Inferior parietal cortex (tissue), 1 donor: ENCODE data around the gene IL10.
A peak's percentile ranks its signal among the peaks of the same experiment; 100 is the strongest.
"Not testable (repeated sequence)": the region's sequence is repeated elsewhere in the genome, so short reads cannot be mapped to it uniquely, and the experiment has no call there.

Source experiments
- DNase-seq: peaks from one replicate; pipeline ENCODE4 v3.0.0-alpha.2; 2016; ENCODE audit errors: extremely low spot score

IL10 gene

DNA sequence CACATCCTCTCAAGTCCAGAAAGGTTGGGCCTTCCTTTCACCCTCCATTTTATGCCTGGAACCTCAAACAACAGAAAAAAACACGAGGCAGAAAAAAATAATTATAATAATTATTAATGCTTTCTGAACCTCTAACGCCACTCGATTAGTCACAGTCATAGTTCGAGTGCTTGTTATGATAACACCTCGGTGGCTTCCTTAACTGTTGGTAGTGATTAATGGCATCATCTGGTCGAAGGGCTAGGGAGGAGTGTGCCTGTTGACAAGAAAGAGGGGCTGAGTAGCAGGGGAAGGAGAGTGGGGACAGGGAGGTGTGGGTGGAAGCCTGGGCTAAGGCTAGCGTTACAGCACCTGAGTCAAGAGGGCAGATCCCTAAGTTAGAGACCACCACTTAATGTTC, 21.3 kb upstream of the IL10 start:
- no peak for DNase-seq

DNA sequence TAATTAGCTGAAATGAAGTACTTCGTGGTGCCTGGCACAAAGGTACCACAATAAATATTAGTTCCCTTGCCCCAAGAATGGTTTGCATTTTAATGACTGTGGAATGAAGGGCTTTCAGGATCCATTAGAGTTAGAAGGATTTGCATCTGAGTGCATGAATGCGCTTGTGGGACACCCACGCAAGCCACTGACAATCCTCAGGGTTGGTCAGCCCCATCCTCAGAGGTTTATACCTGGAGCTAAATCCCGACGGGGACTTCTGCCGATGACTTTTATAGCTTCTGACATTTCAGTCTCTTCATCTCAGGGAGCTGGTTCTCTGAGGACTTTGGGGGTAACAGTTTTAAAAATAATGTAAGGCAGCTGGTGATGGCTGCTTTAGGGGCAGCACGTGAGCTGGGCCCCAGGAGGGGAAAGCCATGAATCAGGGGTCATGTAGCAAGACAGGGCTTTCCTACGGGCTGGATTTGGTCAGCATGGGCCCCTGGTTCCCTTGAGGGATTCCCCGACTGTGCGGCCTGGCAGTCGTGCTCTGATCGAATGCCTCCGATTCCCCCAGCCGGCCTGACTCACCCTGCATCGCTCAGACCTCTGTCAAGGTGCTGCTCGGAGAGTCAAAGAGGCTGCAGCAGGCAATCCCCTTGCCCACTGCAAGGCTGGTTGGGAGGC, 20.8 kb upstream of the IL10 start:
- DNase-seq, result no peak

DNA sequence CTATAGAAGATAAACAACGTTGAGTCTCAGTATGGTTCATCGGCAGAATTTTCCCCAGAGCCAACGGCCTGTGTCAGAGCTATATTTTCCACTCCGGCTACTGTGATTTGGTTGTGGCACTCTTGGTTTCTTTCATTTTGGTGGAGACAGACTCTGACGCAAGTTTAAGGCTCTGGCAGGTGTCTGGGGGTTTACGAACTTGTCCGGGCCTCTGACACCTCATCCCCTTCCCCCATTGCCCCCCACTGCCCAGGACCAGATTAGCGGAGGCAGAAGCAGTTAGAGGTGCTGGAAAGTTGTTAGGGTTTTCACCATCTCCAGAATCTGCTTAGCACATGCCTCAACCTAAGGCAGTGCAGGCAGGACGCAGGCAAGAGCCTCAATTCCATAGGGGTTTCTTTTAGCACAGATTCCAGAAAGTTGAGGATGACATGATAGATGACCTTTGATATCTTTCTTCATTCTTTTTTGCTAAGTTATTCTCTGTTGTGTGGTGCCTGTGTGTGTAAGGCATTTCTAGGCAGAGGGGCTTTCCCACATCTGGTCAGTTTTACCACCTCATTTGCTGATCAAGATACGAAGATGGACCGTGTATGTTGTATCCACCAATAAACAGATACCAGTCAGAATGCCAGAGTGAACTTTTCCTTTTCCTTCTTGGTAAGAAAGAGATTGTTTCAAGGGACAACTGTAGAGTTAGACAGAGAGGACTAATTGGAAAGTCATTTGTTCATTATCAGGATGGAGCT, 18.4 kb upstream of the IL10 start:
- no peak for DNase-seq

DNA sequence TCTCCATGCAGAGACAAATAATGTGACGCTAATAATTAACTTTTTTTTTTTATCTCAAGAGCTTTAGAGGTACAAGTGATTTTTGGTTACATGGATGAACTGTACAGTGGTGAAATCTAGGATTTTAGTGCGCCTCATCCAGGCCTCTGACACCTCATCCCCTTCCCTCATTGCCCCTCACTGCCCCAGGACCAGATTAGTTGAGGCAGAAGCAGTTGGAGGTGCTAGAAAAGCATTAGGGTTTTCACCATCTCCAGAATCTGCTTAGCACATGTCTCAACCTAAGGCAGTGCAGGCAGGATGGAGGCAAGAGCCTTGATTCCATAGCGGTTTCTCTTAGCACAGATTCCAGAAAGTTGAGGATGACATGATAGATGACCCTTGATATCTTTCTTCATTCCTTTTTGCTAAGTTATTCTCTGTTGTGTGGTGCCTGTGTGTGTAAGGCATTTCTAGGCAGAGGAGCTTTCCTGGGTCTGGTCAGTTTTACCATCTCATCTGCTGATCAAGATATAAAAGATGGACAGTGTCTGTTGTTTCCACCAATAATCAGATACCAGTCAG, 16.3 kb upstream of the IL10 start:
- no peak for DNase-seq

DNA sequence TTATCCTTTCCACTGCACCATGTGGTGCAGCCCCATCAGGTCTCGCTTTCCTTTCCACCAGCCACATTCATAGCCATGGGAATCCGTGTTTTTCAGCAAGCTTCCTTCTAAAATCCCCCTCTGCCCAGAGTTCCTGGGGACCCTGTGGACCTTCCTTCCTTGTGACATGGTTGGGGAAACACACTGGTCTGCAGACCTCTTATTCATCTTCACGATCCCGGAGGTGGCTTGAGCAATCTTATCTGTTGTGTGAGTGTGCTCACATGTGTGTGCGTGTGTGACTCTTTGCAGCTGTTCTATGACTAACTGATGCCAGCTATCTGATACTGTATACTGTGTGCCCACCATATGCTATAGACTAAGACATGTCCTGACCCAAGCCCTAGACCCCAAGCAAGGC, 15.6 kb upstream of the IL10 start:
- DNase-seq, result no peak

DNA sequence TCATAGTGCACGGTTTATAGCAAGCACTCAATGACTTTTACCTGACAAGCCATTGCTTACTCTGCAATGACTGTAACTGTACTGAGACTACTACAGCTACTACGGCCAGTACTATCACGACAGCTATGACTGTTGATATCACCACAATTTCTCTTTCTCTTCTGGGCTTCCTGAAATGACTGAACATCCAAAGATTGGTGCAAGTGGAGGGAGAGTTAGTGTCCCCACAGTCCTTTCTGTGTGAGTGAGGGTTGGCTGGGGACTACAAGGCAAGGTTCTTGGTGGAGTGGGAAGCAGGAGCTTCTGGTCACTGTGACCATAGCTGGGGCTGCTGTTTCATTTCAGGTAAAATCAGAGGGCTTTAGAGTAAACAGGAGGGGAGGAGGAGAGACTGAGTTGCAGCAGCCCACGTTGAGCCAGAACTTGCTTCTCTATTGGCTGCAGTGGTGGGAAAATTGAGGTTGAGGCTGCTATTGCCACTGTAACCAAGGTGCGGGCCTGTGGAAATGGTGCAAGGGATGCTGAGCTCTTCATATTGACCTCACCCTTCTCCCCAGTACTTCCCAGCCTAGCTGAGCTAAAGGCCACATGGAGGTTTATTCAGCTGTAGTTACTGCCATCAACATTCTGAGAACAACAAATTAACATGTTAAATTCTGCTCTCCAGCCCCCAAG, 14.1 kb upstream of the IL10 start:
- DNase-seq, result no peak

DNA sequence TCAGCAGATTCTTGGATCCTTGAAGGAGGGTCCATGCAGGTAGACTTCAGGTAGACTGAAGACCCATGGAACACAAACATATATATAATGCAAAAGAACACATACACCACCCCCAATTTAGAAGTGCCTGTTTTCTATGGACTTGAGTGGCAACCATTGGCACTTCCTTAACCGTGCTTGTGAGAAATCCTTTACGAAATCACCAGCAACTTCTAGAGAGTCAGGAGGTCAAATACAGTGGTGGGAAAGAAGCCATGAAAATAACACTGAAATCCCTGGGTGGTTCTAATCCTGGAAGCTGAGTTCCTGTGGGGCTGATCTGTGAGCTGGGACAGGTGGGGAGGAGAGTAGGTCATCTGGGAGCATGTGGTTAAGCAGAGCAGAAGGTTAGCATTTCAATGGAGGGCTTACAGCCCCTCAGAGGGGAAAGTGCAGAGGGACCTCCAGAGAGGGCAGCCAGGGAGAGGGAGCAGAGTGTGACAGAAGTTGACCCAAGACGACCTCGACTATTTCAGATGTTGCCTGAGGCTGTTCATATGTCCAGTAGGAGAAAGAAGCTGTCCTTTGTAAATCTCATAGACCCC, 13.0 kb upstream of the IL10 start:
- DNase-seq, result no peak

DNA sequence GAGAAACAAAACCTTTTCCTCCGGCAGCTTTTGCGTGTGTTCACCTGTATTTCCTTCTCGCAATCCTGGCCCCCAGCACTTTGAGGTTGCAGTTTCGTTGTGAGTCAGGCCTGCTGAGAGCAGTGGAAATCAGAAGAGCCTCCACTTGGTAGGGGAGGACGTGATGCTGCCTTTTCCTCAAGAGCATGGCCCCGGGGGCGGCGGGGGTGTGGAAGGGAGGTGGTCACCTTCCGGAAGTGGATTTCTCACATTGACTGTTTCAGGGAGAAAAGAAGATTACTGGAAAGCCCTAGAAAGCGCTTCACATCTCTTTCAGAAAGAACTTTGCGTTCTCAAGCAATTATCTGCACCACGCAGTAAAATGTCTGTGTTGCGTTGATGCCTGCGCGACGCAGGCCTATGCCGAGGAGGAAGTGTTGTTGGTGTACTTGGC, 12.2 kb upstream of the IL10 start:
- no peak for DNase-seq

DNA sequence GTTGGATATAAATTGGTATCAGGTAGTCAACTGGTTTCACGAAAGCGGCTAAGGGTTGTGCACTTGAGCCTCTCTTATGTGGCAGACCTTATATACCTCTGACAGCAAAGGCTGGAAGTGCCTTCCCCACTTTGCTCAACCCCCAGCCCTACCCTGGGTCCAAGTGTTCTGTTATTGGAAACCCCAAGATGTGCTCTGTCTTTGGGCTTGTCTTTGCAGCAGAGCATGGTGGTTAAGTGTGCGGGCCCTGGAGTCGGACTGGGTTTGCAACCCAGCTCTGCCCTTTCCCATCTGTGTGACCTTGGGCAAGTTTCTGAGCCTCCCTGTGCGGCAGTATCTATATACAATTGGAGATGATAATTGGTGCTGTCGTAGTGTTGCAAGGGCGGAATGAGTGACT, 11.2 kb upstream of the IL10 start:
- no peak for DNase-seq

DNA sequence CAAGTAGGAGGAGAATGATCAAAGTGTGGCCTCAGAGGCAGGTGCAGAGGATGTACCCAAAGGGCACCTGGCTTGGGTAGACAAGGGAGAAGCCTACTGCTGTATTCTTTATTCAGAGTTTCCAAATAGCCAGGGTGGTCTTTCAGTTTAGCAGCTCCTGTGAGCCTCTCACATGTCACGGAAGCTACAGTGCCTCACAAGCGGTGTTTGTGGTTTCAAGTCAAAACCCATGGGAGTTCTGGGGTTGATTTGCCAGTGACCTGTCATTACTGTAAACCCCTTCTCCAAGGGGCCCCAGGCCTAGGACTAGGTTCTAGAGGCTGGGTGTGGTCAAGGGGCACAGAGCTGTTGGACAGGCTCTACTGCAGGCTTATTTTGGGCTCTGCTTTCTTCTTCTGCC, 10.2 kb upstream of the IL10 start:
- no peak for DNase-seq

DNA sequence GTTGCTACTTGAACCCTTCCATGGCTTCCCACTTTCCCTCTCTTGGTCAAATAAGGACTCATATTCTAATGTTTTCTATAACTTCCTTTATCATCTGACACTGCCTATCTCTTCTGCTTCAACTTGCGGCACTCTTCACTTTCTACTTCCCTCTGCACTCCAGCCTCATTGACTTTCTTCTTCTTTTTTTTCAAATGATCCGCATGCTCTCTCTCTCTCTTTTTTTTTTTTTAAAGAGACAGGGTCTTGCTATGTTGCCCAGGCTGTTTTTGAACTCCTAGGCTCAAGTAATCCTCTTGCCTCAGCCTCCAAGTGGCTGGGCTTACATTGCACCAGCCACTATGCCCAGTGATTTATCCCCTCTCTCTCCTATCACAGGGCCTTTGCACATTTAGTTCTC, 7.3 kb upstream of the IL10 start:
- DNase-seq, result no peak

DNA sequence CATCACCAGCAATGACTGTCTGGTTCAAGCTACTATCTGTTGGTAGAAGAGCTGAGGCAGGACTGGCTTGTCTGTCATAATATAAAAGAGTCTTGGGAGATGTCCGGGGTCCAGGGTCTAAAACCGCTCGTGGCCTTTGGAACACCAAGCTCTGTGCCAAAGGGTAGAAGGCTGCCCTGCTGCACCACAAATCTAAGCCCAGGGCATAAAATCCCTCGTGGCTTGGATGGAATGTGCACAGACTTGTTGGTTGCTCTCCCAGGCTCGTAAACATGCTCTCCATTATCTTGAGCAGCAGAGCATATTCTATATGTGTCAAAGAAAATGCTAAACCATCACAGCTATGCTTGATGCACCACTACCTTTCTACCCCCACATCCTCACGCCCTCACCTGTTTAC, 6.6 kb upstream of the IL10 start:
- not testable (repeated sequence) for DNase-seq

DNA sequence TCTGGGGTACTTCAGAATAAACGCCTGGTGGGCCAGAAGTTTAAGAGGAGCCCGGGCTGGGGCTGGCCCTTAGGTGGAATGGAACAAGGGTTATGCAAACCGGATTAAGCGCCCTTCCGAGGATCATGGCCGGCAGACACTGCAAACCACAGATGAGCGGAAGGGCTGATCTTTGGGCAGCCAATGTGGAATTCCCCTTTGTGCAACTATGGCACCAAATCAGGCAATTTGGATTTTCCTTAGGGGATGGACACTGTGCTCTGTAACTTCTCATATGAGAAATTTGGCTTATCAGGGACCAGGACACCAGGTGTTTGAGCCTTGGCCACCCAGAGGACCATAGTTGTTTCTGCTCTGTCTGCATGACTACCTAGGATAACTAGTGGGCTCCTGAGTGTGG, 5.7 kb upstream of the IL10 start:
- DNase-seq, result no peak

DNA sequence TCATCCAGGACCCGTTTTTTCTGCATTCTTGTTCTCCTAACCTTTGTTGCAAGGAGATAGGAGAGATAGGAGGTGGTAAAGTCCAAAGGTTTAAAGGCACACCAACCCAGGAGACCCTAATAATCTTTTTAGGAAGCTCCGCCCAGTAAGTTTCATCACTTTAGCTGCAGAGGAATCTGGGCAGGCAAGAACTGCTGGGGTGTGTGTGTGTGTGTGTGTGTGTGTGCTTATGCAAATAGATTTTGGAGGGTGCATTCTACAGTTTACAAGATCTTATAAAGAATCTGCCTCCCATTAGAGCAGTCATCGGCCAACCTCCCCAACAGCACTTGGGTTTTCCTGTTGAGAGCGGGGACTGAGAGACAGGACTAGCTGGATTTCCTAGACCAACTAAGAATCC, 3.9 kb upstream of the IL10 start:
- DNase-seq, result no peak

DNA sequence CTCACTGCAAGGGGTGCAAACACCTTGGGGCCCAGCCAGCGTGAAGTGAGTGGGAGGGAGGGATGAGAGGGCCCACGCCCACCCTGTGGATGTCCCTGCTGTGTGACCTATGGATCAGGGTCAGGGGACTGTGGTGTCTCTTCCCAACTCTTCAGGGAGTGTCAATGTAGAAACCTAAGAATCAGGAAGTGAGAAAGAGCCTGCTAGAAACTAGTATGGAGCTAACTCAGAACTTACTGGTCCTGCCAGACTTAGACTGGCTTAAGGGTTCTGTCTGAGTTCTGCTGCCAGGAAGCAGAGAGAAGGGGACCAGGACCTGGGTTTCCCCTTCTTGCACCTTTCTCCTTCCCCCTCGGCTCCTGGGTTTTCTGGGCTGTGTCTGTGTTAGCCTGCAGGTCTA, 1.8 kb upstream of the IL10 start:
- DNase-seq, result no peak

DNA sequence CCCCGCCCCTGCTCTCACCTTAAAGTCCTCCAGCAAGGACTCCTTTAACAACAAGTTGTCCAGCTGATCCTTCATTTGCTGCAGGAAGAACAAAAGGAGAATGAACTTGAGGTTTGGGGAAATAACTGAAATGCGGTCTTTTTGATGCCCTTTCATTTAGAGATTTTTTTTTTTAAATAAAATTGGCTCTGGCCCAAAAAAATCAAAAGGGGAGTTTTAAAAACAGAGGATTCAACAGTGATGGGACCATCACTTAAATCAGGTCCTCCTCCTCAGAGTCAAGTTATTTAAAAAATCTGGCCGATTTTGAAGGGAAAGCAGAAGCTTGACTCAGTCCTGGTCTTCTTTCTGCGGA, 979 bp downstream of the IL10 start:
- no peak for DNase-seq

DNA sequence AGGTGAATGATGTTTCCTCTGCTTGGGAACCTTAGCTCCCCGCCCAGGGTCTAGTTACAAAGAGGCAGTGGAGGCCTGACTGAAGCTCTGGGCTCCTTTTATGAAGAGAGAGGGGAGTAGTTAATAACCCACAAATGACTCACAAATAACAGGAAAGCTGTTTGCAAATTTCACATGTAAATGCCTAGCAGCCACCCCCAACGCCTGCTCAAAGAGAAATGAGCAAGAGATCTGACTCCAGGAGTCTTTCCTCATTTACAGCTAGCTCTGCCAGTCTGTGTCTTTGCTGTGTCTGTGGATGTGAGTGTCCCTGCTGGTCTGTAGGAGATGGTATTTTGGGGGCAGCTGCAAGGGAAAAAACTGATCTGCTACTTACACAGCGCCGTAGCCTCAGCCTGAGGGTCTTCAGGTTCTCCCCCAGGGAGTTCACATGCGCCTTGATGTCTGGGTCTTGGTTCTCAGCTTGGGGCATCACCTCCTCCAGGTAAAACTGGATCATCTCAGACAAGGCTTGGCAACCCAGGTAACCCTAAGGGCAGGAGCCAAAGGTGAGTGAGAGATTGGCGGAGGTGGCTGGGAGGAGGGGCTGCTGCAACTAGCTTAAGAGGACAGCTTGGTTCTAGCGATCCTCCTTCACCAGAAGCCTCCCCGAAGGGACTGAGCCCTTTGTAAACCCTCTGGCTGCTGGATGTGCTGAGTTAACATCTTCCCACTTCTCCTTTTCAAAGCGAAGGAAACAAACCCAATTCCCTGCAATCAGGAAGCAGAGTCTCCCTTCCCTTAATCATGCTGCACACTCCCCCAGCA, 1.6 kb downstream of the IL10 start, which contains the start of gene IL19:
Gene IL19, plus strand, starts transcription at position 243 of the 807 bp plus-strand sequence. CDS start 65,890 bp downstream, outside the sequence.
- DNase-seq, result no peak

DNA sequence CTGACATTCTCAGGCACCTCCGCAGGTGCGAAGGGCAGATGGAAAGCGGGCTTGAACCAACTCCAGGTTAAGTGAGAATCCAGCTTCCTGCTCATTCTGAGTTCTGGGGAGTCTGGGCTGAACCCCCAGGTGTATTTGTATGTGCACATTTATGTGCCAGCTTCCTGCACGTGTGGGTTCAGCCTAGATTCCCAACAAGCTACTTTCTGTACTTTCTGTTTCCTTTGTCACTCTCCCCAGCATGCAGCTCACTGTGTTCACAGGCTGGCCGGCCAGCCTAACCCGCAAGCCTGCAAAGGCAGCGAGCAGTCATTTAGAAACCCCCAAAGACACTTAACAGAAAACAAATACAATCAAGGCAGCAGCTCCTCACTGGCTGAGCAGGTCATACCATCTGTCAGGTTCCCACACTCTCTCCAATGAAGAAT, 3.0 kb downstream of the IL10 start:
- no peak for DNase-seq

DNA sequence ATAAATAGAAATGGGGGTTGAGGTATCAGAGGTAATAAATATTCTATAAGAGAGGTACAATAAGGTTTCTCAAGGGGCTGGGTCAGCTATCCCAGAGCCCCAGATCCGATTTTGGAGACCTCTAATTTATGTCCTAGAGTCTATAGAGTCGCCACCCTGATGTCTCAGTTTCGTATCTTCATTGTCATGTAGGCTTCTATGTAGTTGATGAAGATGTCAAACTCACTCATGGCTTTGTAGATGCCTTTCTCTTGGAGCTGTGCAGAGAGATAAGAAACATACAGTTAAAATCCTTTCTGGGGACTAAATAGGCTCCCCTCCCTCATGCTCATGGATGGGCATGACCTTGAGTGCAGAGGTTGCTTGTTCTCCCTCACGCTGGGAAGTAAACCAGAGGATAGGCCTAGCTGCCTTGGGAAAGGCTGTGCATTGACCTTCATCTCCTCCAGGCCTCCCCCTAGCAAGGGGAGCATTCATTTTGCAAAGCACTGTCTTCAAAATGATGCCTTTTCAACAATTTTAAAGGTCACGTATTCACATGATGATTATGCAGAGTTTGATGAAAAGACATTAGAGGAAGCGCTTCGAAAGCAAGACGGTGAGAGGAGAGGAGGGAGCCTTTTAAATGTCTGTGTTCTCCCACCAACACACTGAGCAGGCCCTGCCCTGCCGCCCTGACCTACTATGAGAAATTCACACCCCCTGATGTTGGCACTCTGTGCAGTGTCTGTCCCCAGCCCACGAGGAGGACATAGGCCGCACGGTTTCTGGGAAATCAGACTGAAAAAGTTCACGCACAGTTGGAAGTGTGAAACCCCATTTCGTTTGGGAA, 3.6 kb downstream of the IL10 start:
- no peak for DNase-seq

DNA sequence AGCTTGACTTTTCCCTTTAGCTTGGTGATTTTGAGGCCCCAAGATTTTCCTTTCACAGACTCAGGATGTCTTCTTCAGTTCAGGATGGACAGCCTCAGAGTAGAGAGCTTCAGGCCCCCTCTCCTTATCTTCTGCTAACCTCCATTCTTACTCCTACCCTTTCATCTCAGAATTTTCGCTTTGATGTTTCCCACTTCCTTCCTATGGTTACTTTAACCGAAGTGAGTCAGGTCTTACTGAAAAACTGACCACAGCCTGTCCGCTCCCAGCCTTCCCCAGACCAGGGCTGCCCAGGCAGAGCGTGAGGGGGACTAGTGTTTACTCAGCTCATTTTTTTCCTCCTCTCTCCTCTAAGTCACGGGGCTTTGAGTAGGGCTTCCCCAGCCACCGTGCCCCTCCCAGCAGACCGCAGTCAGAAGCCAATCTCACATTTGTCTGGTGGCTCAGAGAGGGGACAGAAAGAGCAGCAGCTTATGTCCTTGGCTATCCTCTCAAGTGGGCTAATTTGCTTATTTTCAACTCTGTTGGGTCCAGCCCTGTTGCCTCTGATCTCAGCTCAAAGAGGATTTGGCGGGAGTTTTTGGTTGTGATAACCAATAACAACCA, 5.9 kb downstream of the IL10 start:
- peak; percentile 22 for DNase-seq
